ENCODE data around the gene HERC2.

HERC2 gene

DNA sequence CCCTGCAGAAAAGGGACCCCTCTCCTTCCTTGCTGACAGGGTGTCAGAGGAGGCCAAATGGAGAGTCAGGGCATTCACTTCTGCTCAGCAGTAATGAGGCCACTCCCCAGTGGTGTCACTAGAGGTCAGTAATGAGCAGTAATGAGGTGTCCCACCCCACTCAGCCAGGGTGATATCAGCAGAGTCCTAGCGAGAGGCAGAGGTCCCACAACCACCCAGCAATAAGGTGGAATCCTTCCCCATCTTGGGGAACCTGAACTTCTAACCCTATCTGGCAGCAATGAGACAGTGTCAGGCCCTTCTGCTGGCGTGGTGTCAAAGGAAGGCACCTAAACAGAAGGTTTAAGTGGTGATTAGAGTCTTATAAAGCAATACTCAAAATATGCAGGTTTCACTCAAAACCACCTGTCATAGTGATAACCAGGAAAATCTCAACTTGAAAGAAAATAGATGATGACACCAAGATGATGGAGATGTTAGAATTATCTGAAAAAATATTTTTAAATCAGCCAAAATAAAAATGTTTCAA is 235.7 kb downstream of the HERC2 start:
- Histone ChIP-seq H3K36me3 (ENCODE audit: insufficient read depth, low read length) (no peaks in the 10 kb centered on the region), H3K4me2 (ENCODE audit: low read length) (no peak overlapping the region), H3K4me1 (ENCODE audit: insufficient read depth, low read length, severe bottlenecking) (no peaks in the 10 kb centered on the region), H3K27me3 (ENCODE audit: insufficient read depth, low read length) (no peaks in the 10 kb centered on the region), H3K79me2 (ENCODE audit: insufficient read depth, low read length) (no peaks in the 10 kb centered on the region), H3K9ac (ENCODE audit: low read length) (no peak overlapping the region), H4K20me1 (ENCODE audit: insufficient read depth, low read length) (no peaks in the 10 kb centered on the region), H2AFZ (ENCODE audit: low read length) (no peak overlapping the region), H3K4me3 (ENCODE audit: low read depth, low read length, poor library complexity, severe bottlenecking) (no peak overlapping the region), H3K9me3 (ENCODE audit: low read length) (0 out of 2 replicates have a peak, but pooled peaks cover 2% of the 10 kb centered on the region), H3K9me2 (ENCODE audit: low read depth, low read length) (no peaks in the 10 kb centered on the region), H3K27ac (ENCODE audit: low read depth, low read length, poor library complexity, severe bottlenecking) (no peak overlapping the region), H3F3A (ENCODE audit: insufficient read depth, low read length) (no peaks in the 10 kb centered on the region)
- no peak for TF ChIP-seq EZH2 (IDR thresholded peaks at IDR 0.05; ENCODE audit: borderline replicate concordance, low read length)
- TF ChIP-seq, protein P1, sequence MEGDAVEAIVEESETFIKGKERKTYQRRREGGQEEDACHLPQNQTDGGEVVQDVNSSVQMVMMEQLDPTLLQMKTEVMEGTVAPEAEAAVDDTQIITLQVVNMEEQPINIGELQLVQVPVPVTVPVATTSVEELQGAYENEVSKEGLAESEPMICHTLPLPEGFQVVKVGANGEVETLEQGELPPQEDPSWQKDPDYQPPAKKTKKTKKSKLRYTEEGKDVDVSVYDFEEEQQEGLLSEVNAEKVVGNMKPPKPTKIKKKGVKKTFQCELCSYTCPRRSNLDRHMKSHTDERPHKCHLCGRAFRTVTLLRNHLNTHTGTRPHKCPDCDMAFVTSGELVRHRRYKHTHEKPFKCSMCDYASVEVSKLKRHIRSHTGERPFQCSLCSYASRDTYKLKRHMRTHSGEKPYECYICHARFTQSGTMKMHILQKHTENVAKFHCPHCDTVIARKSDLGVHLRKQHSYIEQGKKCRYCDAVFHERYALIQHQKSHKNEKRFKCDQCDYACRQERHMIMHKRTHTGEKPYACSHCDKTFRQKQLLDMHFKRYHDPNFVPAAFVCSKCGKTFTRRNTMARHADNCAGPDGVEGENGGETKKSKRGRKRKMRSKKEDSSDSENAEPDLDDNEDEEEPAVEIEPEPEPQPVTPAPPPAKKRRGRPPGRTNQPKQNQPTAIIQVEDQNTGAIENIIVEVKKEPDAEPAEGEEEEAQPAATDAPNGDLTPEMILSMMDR (IDR thresholded peaks at IDR 0.05; ENCODE audit: low read length) = peak; percentile 84

DNA sequence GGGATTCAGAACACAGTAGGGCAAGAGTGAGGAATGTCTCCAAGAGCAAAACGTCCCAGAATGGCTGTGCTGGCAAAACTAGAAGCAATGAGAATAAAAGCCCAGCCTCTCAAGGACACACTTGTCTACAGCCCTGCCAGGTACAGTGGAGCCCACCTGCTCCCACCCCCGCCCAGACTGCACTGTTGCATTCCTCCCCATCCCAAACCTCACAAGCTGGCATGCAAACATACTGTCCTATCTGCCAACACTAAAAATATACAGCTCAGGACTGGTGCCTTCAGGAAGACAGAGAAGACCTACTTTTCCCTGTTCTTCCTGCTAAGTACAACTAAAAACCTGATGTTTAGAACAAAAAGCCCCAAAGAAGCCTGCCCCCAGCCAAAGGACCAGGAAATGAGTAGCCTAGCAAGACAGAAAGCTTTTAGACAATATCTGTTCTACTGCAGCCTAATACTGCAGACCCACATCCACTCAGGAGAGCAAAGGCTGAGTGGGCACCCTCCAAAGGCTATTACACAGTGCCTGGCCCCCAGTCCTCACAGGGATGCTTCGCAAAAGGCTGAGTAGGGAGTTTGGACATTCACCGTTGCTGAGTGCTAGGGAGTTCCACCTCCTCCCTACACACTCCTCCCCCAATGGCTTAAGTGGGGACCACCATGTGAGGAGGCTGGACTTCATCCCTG is 236.3 kb downstream of the HERC2 start:
- no peak overlapping the region for H3K4me2 ChIP-seq (ENCODE audit: low read length)
- H3K36me3 ChIP-seq (ENCODE audit: insufficient read depth, low read length) = no peaks in the 10 kb centered on the region
- H4K20me1 ChIP-seq (ENCODE audit: insufficient read depth, low read length) = no peaks in the 10 kb centered on the region
- H3F3A ChIP-seq (ENCODE audit: insufficient read depth, low read length) = no peaks in the 10 kb centered on the region
- H3K9ac ChIP-seq (ENCODE audit: low read length) = no peak overlapping the region
- no peaks in the 10 kb centered on the region for H3K79me2 ChIP-seq (ENCODE audit: insufficient read depth, low read length)
- no peaks in the 10 kb centered on the region for H3K27me3 ChIP-seq (ENCODE audit: insufficient read depth, low read length)
- no peaks in the 10 kb centered on the region for H3K9me2 ChIP-seq (ENCODE audit: low read depth, low read length)
- H3K9me3 ChIP-seq (ENCODE audit: low read length) = no peaks in the 10 kb centered on the region
- H3K27ac ChIP-seq (ENCODE audit: low read depth, low read length, poor library complexity, severe bottlenecking) = no peak overlapping the region
- no peak overlapping the region for H2AFZ ChIP-seq (ENCODE audit: low read length)
- H3K4me3 ChIP-seq (ENCODE audit: low read depth, low read length, poor library complexity, severe bottlenecking) = no peak overlapping the region
- TF ChIP-seq, protein P1 (IDR thresholded peaks at IDR 0.05; ENCODE audit: low read length) = no peak
- no peak for TF ChIP-seq EZH2 (IDR thresholded peaks at IDR 0.05; ENCODE audit: borderline replicate concordance, low read length)
- no peaks in the 10 kb centered on the region for H3K4me1 ChIP-seq (ENCODE audit: insufficient read depth, low read length, severe bottlenecking)

DNA sequence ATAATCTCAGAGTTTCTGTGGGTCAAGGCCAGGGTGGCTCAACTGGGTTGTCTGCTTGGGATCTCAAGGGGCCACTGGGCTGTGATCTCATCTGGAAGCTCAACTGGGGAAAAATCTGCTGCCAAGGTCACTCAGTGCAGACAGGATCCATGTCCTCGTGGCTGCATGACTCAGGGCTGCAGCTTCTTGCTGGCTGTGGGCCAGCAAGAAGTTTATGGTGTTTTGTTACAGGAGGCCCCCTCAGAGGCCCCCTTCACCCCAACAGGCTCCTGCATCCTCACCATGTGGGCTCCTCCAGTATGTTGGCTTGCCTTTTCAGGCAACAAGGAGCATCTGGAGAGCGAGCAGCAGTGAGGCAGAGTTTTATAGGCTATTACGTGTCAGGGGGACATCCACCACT is 237.4 kb downstream of the HERC2 start:
- H3K27ac ChIP-seq (ENCODE audit: low read depth, low read length, poor library complexity, severe bottlenecking) = no peak overlapping the region
- no peaks in the 10 kb centered on the region for H3K9me3 ChIP-seq (ENCODE audit: low read length)
- H3K79me2 ChIP-seq (ENCODE audit: insufficient read depth, low read length) = no peaks in the 10 kb centered on the region
- no peak overlapping the region for H2AFZ ChIP-seq (ENCODE audit: low read length)
- no peaks in the 10 kb centered on the region for H3K4me1 ChIP-seq (ENCODE audit: insufficient read depth, low read length, severe bottlenecking)
- no peak overlapping the region for H3K9ac ChIP-seq (ENCODE audit: low read length)
- H3K27me3 ChIP-seq (ENCODE audit: insufficient read depth, low read length) = no peaks in the 10 kb centered on the region
- H3F3A ChIP-seq (ENCODE audit: insufficient read depth, low read length) = no peaks in the 10 kb centered on the region
- no peak overlapping the region for H3K4me3 ChIP-seq (ENCODE audit: low read depth, low read length, poor library complexity, severe bottlenecking)
- H4K20me1 ChIP-seq (ENCODE audit: insufficient read depth, low read length) = no peaks in the 10 kb centered on the region
- H3K4me2 ChIP-seq (ENCODE audit: low read length) = no peak overlapping the region
- no peaks in the 10 kb centered on the region for H3K9me2 ChIP-seq (ENCODE audit: low read depth, low read length)
- TF ChIP-seq, protein P1 (IDR thresholded peaks at IDR 0.05; ENCODE audit: low read length) = no peak
- TF ChIP-seq EZH2 (IDR thresholded peaks at IDR 0.05; ENCODE audit: borderline replicate concordance, low read length) = no peak
- no peaks in the 10 kb centered on the region for H3K36me3 ChIP-seq (ENCODE audit: insufficient read depth, low read length)

Measured in OCI-LY1 (cell line).